Naive thymus-derived CD8-positive, alpha-beta T cell (primary cell): ENCODE measurements around the gene MINAR1. TPM values are rescaled to one million over a fixed set of nuclear protein-coding genes. Genes with fewer than 3 reads are reported as not detected.

Experiments used
- ATAC-seq, 2 donors: fragments of 150-1000 bp; cut with Tn5 transposase in 1 of 2; sonication (Bioruptor Pico), chemical (Tn5 transposase) in 1 of 2; 1 replicate in 1 of 2; 2 replicates in 1 of 2; pipeline ENCODE4 v1.10.0; 2021; ENCODE audit warnings: mild to moderate bottlenecking in 2 of 2, moderate library complexity in 2 of 2
- POLR2A ChIA-PET: fragments of 350-600 bp; sonication (Branson Sonifier 250); formaldehyde crosslinking; loops from one replicate; lab custom pipeline; 2021; ENCODE audit warnings: antibody characterized with exemption; lab: Charles Lee
- DNase-seq, 10 donors: peaks; one replicate each; pipeline versions ENCODE4 v3.0.0 to v3.0.0-alpha.2; 2020 to 2022
- H3K27ac Mint-ChIP-seq, 10 donors: one replicate each; pipeline ENCODE4 v1.8.0; 2020 to 2022; ENCODE audit warnings: mild to moderate bottlenecking in 10 of 10, mixed read lengths in 10 of 10, moderate library complexity in 4 of 10, inconsistent platforms in 1 of 10
- H3K27me3 Mint-ChIP-seq, 5 donors: one replicate each; pipeline ENCODE4 v1.8.0; 2021 to 2022; ENCODE audit warnings: mixed read lengths in 5 of 5
- H3K36me3 Mint-ChIP-seq, 3 donors: one replicate each; pipeline ENCODE4 v1.8.0; 2020 to 2022; ENCODE audit warnings: mixed read lengths in 3 of 3, mild to moderate bottlenecking in 2 of 3, inconsistent platforms in 1 of 3
- H3K4me1 Mint-ChIP-seq, 4 donors: one replicate each; pipeline ENCODE4 v1.8.0; 2021 to 2022; ENCODE audit warnings: mixed read lengths in 4 of 4
- H3K4me3 Mint-ChIP-seq, 10 donors: one replicate each; pipeline ENCODE4 v1.8.0; 2020 to 2022; ENCODE audit warnings: mild to moderate bottlenecking in 10 of 10, mixed read lengths in 10 of 10, moderate library complexity in 6 of 10, inconsistent platforms in 1 of 10
- H3K9me3 Mint-ChIP-seq, 9 donors: one replicate each; pipeline ENCODE4 v1.8.0; 2020 to 2022; ENCODE audit warnings: mixed read lengths in 9 of 9, mild to moderate bottlenecking in 3 of 9, inconsistent platforms in 1 of 9, moderate library complexity in 1 of 9
- polyA plus RNA-seq, 3 donors: library from polyadenylated mRNA; unstranded; fragments of 300-500 nt; fragmentation: Illumina TruSeq; gene quantifications; one replicate each; pipeline ENCODE4 v1.2.3, GENCODE V29; 2021
- total RNA-seq, 8 experiments: library from RNA in 2 of 8; stranded (reverse) in 2 of 8; gene quantifications; one replicate each; pipeline ENCODE4 v1.2.3 and lab custom pipeline; 2021 to 2026

The MINAR1 gene
- total and polyA plus RNA-seq, 5 experiments from 2014 or later: 0.14 to 0.47 (median 0.41) TPM; not detected in 2

- Mint-ChIP-seq H3K4me1 (no peaks in the 10 kb centered on the region), H3K36me3 (peaks cover 0 to 8% (median 0%) of the 10 kb centered on the region in 3 donors), H3K9me3 (no peaks in the 10 kb centered on the region), H3K27ac (no peak overlapping the region), H3K27me3 (peaks cover 0 to 2% (median 0%) of the 10 kb centered on the region in 5 donors), H3K4me3 (no peak overlapping the region)
- no peak for DNase-seq
- POLR2A ChIA-PET: no interaction called here
- ATAC-seq: no peak
Observed at GRCh38 chr15:79455361-79455760, 23.2 kb downstream of the MINAR1 start.

GRCh38 chr15:79455943-79456342, 23.8 kb downstream of the MINAR1 start:
- Mint-ChIP-seq H3K27ac (no peak overlapping the region), H3K4me3 (no peak overlapping the region), H3K27me3 (peaks cover 0 to 4% (median 0%) of the 10 kb centered on the region in 5 donors), H3K9me3 (no peaks in the 10 kb centered on the region), H3K36me3 (peaks cover 0 to 8% (median 0%) of the 10 kb centered on the region in 3 donors), H3K4me1 (no peaks in the 10 kb centered on the region)
- POLR2A ChIA-PET: no interaction called here
- ATAC-seq: no peak
- DNase-seq: no peak

GRCh38 chr15:79458491-79458890, 26.4 kb downstream of the MINAR1 start:
- Mint-ChIP-seq H3K36me3 (peaks cover 0 to 8% (median 0%) of the 10 kb centered on the region in 3 donors), H3K27me3 (peaks cover 0 to 4% (median 0%) of the 10 kb centered on the region in 5 donors), H3K4me3 (no peak overlapping the region), H3K4me1 (peaks cover 0 to 2% (median 0%) of the 10 kb centered on the region in 4 donors), H3K9me3 (no peaks in the 10 kb centered on the region), H3K27ac (no peak overlapping the region)
- ATAC-seq (no peak), DNase-seq (no peak)
- POLR2A ChIA-PET: no interaction called here

GRCh38 chr15:79459666-79460065, 27.5 kb downstream of the MINAR1 start:
- DNase-seq (no peak), ATAC-seq (no peak)
- Mint-ChIP-seq H3K4me3 (no peak overlapping the region), H3K4me1 (peaks cover 0 to 2% (median 0%) of the 10 kb centered on the region in 4 donors), H3K36me3 (peaks cover 0 to 8% (median 0%) of the 10 kb centered on the region in 3 donors), H3K27me3 (peaks cover 0 to 4% (median 0%) of the 10 kb centered on the region in 5 donors), H3K9me3 (no peaks in the 10 kb centered on the region), H3K27ac (no peak overlapping the region)
- POLR2A ChIA-PET: no interaction called here

DNA sequence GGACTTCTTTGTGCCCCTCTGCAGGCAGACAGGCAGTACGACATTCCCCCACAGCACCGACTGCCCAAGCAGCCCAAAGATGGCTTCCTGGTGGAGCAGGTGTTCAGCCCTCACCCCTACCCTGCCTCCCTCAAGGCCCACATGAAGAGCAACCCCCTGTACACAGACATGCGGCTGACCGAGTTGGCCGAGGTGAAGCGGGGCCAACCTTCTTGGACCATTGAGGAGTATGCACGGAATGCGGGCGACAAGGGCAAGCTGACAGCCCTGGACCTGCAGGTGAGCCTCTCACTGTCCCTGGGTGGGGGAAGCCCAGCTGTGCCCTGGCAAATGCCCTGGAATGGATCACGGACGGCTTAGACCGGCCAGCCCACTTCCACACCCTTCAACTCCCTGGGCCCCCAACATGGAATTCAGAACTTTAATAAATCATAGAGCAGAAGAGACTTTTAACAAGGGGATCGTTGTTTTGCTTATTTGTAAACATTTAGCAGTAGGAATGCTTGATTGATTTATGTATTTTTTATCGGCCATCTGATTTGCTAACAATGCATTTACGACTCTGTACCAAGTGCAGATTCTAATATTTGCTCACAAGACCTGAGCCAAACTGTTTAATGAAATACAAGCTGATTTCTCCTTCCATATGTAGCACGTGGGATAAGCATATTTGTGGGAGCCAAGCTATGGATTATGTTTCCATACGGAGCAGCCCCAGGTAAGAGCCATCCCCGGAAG, 31.1 kb downstream of the MINAR1 start:
- Mint-ChIP-seq H3K4me3 (no peak overlapping the region), H3K4me1 (peaks cover 0 to 2% (median 0%) of the 10 kb centered on the region in 4 donors), H3K9me3 (no peaks in the 10 kb centered on the region), H3K36me3 (peaks cover 0 to under 1% (median 0%) of the 10 kb centered on the region in 3 donors), H3K27me3 (peaks cover 0 to 4% (median 0%) of the 10 kb centered on the region in 5 donors), H3K27ac (no peak overlapping the region)
- DNase-seq (no peak), ATAC-seq (no peak)
- POLR2A ChIA-PET: no interaction called here

DNA sequence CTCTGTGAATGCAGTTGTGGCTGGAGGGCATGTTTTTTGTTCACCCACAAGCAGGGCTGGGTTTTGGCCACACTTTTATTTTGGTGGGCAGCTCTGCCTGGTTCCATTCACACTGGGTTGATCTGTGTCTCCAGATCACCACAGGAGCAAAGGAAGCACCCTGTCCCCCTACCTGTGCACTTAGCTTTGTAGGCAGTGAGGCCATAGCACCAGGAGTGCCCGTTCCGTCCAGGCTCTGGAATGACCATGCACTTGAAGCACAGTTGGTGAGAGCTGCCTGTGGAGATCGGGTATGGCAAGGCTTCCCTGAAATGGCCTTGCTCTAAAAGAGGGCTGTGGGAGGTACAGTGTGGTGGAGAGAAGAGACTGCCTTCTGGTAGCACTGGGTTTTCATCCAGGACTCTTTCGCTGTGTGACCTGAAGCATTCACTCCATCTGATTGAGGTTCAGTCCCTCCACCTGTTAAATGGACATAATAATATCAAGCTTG, 31.7 kb downstream of the MINAR1 start:
- ATAC-seq (no peak), DNase-seq (no peak)
- Mint-ChIP-seq H3K9me3 (no peaks in the 10 kb centered on the region), H3K4me1 (peaks cover 0 to 2% (median 0%) of the 10 kb centered on the region in 4 donors), H3K36me3 (peaks cover 0 to 6% (median 0%) of the 10 kb centered on the region in 3 donors), H3K27ac (no peak overlapping the region), H3K4me3 (no peak overlapping the region), H3K27me3 (peaks cover 0 to 4% (median 0%) of the 10 kb centered on the region in 5 donors)
- POLR2A ChIA-PET: no interaction called here

DNA sequence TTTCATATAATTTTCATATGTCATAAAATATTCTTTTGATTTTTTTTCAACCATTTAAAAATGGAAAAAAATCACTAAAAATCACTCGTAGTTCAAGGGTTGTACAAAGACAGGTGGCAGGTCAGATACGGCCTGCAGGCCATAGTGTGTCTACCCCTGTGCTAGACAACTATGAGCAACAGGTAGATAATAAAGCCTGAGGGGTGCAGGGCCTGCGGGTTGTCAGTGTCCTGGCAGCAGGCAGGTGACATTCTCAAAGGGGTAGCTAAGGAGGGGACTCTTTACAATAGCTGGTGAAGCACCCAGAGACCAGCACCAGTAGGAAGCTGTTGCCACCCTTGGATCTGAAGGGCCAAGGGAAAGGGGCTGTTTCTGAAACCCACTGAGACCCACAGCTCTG, 34.4 kb downstream of the MINAR1 start:
- DNase-seq (no peak), ATAC-seq (no peak)
- H3K9me3 Mint-ChIP-seq: no peaks in the 10 kb centered on the region
- no peak overlapping the region for H3K27ac Mint-ChIP-seq
- H3K27me3 Mint-ChIP-seq: no peaks in the 10 kb centered on the region
- peaks cover 0 to 2% (median 0%) of the 10 kb centered on the region in 4 donors for H3K4me1 Mint-ChIP-seq
- POLR2A ChIA-PET: no interaction called here
- peaks cover 0 to 7% (median 0%) of the 10 kb centered on the region in 3 donors for H3K36me3 Mint-ChIP-seq
- no peak overlapping the region for H3K4me3 Mint-ChIP-seq

GRCh38 chr15:79467865-79468586, 35.9 kb downstream of the MINAR1 start:
- ATAC-seq: no peak
- Mint-ChIP-seq H3K27ac (no peak overlapping the region), H3K9me3 (no peaks in the 10 kb centered on the region), H3K27me3 (no peaks in the 10 kb centered on the region), H3K4me1 (no peaks in the 10 kb centered on the region), H3K4me3 (no peak overlapping the region), H3K36me3 (peaks cover 0 to 7% (median 0%) of the 10 kb centered on the region in 3 donors)
- no peak for DNase-seq
- POLR2A ChIA-PET: no interaction called here

- DNase-seq (no peak), ATAC-seq (no peak)
- POLR2A ChIA-PET: no interaction called here
- Mint-ChIP-seq H3K27ac (no peak overlapping the region), H3K27me3 (peaks cover 0 to 8% (median 2%) of the 10 kb centered on the region in 5 donors), H3K4me3 (no peak overlapping the region), H3K36me3 (peaks cover 0 to 7% (median 0%) of the 10 kb centered on the region in 3 donors), H3K4me1 (peaks cover 0 to 4% (median 1%) of the 10 kb centered on the region in 4 donors), H3K9me3 (no peaks in the 10 kb centered on the region)
Observed at GRCh38 chr15:79472446-79472845, 40.3 kb downstream of the MINAR1 start.

- Mint-ChIP-seq H3K4me1 (peaks cover 0 to 4% (median 1%) of the 10 kb centered on the region in 4 donors), H3K9me3 (no peaks in the 10 kb centered on the region), H3K27me3 (peaks cover 0 to 11% (median 3%) of the 10 kb centered on the region in 5 donors), H3K27ac (no peak overlapping the region), H3K36me3 (no peaks in the 10 kb centered on the region), H3K4me3 (no peak overlapping the region)
- ATAC-seq (no peak), DNase-seq (no peak)
- POLR2A ChIA-PET: no interaction called here
Observed at GRCh38 chr15:79474252-79474651, 42.1 kb downstream of the MINAR1 start.

DNA sequence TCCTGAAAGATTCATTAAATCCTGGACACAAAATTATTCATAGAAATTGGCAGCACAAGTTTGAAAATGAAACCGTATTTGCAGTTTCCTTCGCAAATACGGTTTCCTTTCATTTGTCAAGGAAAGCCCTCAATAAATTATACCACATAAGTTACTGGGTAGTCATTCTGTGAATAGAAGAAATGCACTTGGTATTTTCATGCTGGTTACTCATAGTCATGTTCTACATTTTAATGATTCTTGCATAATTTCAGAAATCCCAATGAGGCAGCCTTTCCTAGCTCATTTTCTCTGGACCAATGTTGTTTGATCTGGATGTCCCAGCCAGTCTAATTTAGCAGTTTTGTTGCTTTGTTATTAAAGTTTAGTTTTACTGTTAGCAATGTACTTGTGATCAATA, 43.2 kb downstream of the MINAR1 start:
- Mint-ChIP-seq H3K9me3 (no peaks in the 10 kb centered on the region), H3K27me3 (peaks cover 0 to 11% (median 3%) of the 10 kb centered on the region in 5 donors), H3K27ac (no peak overlapping the region), H3K4me3 (peak overlapping the region in 1 of 10 donors; percentile 5), H3K36me3 (no peaks in the 10 kb centered on the region), H3K4me1 (peaks cover 0 to 4% (median 1%) of the 10 kb centered on the region in 4 donors)
- no peak for DNase-seq
- ATAC-seq: no peak
- POLR2A ChIA-PET: no interaction called here

GRCh38 chr15:79478108-79478507, 46.0 kb downstream of the MINAR1 start:
- H3K9me3 Mint-ChIP-seq: no peaks in the 10 kb centered on the region
- POLR2A ChIA-PET: no interaction called here
- DNase-seq (no peak), ATAC-seq (no peak)
- H3K27me3 Mint-ChIP-seq: peaks cover 0 to 14% (median 3%) of the 10 kb centered on the region in 5 donors
- no peak overlapping the region for H3K27ac Mint-ChIP-seq
- H3K4me3 Mint-ChIP-seq: no peak overlapping the region
- H3K36me3 Mint-ChIP-seq: no peaks in the 10 kb centered on the region
- H3K4me1 Mint-ChIP-seq: peaks cover 0 to 4% (median 1%) of the 10 kb centered on the region in 4 donors

DNA sequence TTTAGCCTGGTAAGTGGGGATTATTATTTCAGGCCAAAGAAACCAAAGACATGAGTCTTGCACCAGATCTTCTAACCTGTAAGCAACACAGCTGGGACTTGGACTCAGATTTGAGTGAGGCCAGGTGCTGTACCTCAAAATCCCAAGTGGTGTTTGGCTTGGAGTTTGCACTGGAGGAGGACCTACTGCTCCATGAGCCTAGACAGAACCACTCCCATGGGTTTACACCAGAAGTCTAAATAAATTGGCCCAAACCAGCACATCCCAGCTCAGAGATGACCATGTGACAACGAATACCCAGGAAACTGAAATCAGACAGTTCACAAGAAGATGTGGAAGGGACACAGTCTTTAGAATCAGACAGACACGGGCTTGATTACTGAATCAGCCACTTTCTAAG, 47.5 kb downstream of the MINAR1 start:
- POLR2A ChIA-PET: no interaction called here
- peaks cover 0 to 4% (median 1%) of the 10 kb centered on the region in 4 donors for H3K4me1 Mint-ChIP-seq
- H3K4me3 Mint-ChIP-seq: no peak overlapping the region
- DNase-seq: no peak
- H3K27ac Mint-ChIP-seq: no peak overlapping the region
- H3K27me3 Mint-ChIP-seq: peaks cover 0 to 14% (median 5%) of the 10 kb centered on the region in 5 donors
- peaks cover 0 to 2% (median 0%) of the 10 kb centered on the region in 9 donors for H3K9me3 Mint-ChIP-seq
- ATAC-seq: no peak
- H3K36me3 Mint-ChIP-seq: no peaks in the 10 kb centered on the region
